D341Med (cell line): ENCODE data around the gene NDUFS2.
A peak's percentile ranks its signal among the peaks of the same experiment; 100 is the strongest.
"Not testable (repeated sequence)": the region's sequence is repeated elsewhere in the genome, so short reads cannot be mapped to it uniquely, and the experiment has no call there.

Experiments used
- DNase-seq: peaks from one replicate; pipeline ENCODE4 v3.0.0; 2012; ENCODE audit warnings: low spot score

NDUFS2 gene

DNA sequence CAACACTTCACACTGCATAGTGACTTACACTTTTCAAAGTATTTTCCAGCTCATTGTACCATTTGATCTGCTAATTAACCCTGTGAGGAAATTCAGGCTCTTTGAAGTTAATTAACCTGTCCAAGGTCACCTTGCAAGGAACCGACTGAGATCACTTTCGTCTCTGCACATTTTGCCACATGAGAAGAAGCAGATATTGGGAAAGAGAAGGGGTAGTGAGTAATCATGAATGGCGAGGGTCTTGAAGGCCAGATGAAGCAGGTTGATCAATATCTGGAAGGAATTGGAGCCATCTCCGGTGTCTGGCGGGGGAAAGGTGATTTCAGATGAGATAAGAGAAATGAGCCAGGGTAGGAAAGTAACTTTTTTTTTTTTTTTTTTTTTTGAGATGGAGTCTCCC is 17.8 kb downstream of the NDUFS2 start:
- DNase-seq = no peak

DNA sequence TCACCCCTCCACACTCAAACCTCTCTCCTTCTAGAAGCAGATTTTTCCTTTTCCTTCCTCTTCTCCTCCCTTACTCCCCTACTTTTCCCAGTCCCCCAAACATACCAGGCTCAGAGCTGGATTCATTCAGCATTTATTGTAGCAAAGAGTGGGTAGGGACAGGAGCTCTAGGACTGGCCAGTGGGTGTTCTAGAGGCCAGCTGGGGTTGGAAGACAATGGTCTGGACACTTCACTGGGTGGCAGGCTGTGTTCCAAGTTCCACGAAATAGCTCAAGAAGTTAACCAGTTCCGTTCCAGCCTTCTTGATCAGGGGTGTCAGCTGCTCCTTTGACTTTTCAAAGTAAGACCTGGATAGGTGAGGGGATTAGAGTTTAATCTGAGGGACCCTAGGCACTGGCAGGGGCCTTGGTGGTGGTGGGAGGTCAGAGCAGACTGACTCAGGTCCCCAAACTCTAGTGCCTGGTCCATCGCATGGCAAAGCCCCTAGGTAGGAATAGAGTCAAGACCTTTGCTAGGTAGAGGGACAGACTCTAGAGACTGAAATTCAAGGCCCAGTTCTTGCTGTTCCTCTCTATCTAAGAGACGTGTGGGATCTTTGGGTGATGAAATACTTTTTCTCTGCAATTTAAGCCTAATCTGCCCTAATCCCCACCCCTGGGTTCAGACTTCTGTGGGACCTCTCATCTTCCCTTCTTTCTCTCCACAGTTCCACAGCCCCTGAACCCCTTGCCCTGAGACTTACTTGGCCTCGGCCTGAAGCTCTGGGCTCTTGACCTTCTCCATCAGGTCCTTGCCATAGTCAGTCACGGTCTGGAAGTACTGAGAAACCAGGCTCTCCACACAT is 20.2 kb downstream of the NDUFS2 start:
- DNase-seq = no peak

DNA sequence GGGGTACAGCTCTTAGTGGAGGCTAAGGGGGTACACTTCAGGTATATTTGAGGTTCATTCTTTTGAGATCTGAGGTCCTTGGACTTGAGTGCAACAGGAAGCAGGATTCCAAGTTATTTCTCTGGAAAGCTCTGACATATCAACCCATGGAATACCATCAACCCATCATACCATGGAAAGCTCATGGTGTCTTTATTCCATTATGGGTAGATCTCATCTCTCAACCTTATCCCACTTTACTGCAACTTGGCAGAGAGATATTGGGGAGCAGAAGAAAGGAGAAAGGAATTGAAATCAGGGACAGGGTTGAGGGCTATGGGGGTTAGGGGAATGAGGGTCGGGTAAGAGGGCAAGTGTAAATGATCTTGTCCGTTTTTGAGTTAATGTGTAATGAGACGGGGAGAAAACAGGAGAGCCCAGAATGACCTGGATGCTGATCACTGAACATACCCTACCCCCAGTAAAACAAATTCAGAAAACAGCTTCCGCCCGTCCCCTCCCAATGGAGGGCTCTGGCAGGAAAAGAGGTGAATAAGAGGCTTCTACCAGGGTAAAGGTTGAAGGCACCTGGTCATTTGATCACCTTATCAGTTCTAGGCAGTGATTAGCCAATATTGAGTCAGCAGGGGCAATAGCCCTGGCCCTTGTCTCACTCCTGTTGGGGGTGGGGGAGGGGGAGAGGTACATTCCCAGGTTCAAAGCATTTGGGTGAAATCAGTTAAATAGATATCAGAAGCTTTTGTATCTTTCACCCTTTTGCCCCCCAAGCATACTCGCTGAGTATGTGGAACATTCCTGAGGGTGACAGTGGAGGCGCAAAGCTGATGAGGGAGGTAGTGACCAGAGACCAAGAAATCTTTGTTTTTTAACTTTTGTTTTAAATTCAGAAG is 21.9 kb downstream of the NDUFS2 start:
- no peak for DNase-seq

DNA sequence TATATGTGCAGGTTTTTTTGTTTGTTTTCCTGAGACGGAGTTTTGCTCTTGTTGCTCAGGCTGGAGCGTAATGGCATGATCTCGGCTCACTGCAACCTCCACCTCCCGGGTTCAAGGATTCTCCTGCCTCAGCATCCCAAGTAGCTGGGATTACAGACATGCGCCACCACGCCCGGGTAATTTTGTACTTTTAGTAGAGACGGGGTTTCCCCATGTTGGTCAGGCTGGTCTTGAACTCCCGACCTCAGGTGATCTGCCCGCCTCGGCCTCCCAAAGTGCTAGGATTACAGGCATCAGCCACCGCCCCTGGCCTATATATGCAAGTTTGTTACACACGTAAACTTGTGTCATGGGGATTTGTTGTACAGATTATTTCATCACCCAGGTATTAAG is 22.5 kb downstream of the NDUFS2 start:
- DNase-seq = not testable (repeated sequence)

DNA sequence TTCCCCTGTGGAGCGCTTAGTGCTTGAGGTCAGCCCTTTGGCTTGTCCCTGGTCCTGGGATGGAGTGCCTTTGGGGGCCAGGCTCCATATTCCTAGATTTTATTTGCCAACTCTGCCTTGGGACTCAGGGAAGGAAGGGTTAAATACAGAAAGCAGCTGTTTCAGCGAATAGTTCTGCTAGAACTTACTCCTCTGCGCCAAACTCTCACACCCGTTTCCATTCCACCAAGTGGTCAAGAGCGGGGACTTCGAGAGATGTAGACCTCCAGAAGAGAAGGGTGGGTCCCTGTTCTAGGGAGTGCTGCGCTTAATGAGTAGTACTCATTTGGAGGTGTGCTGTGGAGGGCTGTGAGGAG is 23.0 kb downstream of the NDUFS2 start:
- DNase-seq = no peak

DNA sequence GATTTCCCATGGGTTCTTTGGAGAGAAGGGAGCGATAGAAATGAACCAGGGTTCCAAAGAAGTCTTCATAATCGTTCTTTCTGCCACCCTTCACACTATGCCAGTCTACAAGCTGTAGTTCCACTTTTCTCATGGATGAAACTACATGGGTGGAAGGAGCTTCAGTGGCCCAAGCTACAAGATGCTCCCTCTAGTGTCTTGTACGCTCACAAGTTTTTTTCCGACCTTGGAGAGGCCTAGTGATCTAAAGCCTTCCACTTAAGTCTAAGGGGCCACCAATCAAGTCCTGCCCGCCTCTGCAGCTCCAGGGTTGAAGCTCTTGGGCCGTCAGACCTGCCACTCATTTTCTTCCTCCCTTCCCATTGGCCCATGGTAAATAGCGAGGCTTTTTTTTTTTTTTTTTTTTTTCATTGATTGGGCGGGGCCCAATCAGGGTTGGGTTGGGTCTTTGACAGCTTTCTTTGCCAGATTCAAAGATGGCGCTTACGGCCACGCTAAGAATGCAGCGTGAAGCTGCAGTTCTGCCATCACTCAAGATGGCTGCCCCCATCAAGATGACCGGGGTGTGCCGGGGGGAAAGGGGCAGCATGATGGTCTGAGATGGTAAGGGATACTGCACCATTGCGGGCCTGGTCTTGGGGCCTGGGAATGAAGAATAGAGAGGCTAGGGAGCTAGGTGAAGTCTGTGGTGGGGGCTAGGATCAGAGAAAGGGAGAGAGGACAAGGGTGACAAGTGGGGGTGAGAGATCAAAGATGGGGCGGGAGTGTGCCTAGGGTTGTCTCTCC is 23.6 kb downstream of the NDUFS2 start, which contains the start of gene TOMM40L:
Gene TOMM40L (plus strand): TSS at position 527 of the 786 bp plus-strand sequence. CDS start 430 bp downstream, outside the sequence.
- DNase-seq = peak; percentile 95

DNA sequence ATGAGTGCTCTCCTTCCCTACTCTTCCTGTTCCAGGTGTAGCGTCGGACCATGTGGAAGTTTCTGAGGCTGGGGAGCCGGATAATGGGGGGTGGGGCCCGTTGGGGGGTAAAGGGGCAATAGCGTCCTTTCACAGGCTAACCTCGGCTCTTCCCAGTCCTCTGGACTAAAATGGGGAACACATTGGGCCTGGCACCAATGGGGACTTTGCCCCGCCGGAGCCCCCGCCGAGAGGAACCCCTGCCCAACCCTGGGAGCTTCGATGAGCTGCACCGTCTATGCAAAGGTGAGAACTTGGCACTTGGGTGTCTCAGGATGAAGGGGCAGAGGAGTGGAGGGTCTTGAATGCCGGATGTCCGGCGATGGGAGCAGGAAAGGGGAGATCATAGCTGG is 24.1 kb downstream of the NDUFS2 start:
- no peak for DNase-seq

DNA sequence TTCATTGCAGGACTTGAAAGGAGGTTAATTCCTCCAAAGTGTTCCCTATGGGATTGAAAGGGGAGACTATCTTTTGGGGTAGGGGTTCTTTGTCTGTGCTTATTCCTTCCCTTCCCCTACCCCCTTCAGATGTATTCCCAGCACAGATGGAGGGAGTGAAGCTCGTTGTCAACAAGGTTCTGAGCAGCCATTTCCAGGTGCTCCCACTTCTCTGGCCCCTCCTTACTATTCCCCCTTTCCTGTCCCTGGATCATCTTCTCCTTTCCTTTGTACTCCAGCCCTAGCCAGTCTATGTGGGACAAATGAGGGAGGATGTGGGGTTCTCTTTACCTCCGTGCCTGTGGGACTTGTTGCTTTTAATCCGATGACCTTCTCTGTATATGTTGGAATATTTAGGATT is 24.6 kb downstream of the NDUFS2 start:
- DNase-seq = no peak

DNA sequence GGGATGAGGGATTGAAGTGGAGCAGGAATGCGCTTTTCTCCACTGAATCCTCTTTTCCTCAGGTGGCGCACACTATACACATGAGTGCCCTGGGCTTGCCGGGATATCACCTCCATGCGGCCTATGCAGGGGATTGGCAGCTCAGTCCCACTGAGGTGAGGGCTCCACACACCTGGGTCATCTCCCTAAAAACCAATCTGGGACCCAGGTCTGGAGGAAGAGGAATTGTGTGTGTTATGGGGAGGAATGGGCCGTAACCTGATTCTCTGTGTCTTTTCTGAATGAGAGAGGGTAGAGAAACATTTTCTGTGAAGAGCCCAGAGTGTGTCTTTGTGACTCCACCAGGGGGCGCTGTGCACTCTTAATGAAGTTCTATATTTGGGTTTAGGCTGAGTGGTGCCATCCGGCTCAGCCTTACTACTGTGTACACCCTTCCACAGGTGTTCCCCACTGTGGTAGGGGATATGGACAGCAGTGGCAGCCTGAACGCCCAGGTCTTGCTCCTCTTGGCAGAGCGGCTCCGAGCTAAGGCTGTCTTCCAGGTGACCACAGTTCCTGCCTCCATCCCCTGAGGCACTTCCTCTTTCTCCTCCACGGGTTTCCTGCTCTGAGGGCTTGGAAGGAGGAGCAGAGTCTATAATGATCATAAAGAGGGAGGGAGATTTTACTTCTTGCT is 25.2 kb downstream of the NDUFS2 start:
- peak; percentile 81 for DNase-seq

DNA sequence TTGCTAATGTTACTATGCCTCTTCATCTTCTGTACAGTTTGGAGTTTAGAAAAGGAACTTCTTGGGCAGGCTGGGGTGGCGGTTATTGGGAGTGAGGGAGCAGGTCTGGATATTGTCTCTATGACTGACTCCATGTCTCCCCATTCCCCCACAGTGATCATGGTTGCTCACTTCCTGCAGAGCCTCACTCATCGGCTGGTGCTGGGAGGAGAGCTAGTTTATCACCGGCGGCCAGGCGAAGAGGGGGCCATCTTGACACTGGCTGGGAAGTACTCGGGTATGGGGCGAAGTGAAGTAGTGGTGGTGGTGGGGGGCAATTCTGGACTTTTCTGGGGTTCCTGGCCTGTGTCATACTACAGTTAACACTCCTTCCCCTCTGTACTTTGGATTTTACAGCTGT is 25.9 kb downstream of the NDUFS2 start:
- DNase-seq = no peak

DNA sequence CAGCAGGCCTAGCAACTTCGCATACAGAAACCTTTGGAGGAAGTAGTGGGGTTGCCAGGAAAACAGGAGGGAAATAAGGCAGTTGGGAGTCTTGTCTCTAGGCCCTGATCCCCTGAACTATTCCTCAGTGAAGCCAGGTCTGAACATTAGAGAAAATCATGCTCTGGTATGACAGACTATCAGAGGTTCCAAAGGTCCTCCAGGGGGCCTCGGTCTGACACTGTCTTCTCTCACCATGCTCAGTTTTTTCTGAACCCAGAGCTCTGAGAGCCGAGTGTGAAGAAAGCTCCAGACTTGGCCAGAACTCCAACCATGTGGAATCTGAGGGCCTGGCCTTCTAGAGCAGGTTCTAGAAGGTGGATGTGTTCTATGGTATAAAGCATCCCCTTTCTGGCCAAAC is 27.7 kb downstream of the NDUFS2 start:
- peak; percentile 70 for DNase-seq

DNA sequence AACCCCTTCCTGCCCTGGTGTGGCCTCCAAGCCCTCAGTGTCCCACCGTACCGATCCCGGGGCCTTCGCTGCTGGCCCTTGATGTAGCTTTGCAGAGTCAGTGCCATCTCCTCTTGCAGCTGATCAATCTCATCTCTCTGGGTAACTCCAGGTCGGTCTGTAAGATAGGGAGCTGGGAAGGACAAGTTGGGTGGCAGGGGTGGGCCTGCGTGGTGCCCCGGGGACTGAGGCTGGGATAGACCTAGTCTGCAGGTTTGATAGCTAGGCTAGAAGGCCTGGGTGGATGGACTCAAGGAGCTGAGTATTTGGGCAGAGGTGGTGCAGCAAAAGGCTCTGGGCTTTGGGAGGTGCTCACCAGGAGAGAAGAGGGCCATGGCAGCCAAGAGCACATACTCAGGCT is 28.6 kb downstream of the NDUFS2 start:
- DNase-seq = no peak

DNA sequence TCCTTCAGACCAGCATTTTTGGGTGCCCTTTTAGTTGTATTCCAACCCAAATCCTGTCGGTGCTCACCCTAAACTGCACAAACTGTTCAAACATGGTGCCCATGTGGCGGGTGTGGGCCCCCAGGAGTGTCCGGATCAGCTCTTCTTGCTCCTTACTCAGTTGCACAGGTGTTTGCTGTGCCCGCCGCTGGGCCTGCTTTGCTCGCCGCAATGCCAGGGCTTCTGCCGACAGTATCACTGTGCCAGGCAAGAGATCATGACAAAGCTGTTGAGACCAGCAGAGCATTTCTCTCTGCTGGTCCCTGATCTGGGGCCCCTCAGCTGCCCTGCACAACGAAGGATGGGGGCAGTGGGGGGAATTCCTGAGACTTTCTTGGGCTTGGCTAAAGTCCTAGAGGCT is 30.9 kb downstream of the NDUFS2 start:
- no peak for DNase-seq

DNA sequence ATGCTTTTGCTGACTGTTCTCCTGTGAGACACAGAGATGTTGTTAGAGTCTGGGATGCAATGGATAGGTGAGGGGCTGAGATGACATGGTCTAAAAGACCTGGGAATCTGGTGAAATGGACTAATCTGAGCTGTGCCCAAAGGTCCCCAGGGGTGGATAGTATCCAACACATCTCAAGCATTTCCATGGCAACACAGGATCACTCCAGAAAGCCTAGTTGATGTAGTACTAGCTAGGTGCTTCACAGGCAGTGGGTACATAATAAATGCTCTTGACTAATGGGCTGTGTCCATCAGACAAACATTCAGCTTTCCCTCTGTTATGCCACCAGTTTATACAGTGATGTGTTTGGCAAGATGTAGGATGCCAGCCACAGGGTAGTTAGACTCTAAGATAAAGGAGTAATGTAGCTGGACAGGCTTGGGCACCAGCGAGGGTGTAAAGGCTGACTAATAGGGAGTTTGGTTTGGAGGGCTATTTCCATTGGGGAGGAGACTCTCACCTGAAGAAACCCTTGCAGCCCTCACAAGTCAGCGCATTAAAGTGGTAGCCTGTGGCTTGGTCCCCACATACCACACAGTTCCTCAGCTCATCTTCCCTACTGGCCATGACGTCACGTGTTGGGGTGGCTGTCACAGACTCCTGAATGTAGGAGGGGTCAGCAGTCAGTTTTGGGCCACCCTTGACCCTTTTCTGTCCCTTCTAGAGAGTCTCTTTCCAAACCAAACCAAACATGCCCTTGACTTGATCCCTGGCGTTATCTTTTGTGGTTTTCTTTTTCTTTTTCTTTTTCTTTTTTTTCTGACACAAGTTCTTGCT is 34.0 kb downstream of the NDUFS2 start:
- no peak for DNase-seq

DNA sequence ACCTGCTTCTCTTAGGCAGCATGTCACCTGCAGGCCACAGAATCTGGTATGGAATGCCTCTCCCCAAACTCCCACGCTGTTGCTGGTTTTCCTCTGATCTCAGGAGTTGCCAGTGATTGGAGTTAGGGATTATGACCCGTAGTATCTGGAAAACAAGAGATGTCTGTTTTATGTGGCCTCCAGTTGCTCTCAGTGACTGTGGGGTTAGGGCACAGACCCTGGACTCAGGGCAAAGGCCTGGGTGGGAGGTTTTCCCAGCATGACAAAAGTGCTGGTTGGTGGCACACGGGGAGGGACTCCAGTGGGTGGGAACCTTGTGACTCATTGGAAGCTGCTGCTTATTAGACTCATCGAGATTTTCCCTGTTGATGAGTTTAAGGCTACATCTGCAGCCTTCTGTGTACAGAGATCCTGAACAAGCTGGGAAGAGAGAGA is 35.9 kb downstream of the NDUFS2 start, which contains the start of gene NR1I3:
Gene NR1I3 (minus strand): TSS at position 165 of the 435 bp plus-strand sequence. CDS start 1,638 bp downstream, outside the sequence.
- no peak for DNase-seq

DNA sequence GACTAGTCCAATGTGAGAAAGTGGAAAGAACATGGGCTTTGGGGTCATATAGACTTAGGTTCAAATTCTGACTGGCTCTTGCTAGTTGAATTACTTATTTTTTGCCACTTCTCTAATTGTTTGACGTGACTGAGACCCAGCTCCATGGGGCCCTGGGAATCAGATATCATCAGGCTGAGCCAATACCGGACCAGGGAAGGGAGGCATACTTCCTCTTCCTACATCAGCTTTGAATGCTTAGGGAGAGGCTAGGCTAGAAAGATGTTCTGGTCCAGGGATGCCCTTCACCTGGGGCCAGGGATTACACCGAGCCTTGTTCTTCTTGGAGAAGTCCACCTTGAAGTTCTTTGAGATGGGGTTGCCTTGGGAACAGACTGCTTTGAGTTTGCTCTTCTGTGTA is 39.5 kb downstream of the NDUFS2 start:
- DNase-seq = no peak

DNA sequence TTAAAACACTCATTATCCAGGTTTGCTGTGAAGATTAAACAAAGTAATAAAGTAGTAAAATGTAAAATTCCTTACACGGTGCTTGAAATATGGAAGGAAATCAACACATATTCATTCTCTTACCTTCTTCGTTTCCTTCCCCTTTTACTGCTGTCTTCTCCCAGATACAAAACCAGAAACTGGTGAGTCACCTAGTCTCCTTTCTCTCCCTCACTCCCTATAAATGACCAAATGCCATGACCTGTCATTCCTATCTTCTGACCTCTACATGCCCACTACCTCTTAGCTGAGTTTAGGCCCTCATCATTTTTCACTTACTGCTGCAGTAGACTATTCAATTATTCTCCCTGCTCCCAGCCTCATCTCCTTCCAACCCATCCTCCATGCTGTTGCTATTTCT is 40.1 kb downstream of the NDUFS2 start:
- DNase-seq = no peak

DNA sequence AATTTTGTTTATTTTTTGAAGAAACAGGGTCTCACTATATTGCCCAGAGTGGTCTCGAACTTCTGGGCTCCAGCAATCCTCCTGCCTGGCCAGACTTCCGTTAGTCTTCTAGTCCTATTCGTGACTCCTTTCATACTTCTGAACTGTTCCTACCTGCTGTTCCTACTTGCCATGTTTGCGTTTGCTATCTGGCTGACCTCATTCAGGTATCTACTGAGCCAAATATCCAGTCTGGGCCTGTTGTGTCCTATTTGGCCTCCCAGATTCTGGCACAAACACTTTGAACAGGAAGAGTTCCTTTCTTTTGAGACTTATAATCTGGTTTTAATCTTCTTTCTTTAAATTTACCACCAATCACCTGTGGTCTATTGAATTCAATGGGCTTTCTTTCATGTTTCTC is 42.7 kb downstream of the NDUFS2 start:
- no peak for DNase-seq

DNA sequence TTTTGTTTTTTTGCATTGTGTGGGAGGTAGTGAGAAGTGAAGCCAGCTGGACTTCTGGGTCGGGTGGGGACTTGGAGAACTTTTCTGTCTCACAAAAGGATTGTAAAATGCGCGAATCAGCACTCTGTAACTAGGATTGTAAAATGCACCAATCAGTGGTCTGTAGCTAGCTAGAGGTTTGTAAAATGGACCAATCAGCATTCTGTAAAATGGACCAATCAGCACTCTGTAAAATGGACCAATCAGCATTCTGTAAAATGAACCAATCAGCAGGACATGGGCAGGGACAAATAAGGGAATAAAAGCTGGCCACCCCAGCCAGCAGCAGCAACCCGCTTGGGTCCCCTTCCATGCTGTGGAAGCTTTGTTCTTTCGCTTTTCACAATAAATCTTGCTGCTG is 47.9 kb downstream of the NDUFS2 start:
- not testable (repeated sequence) for DNase-seq

DNA sequence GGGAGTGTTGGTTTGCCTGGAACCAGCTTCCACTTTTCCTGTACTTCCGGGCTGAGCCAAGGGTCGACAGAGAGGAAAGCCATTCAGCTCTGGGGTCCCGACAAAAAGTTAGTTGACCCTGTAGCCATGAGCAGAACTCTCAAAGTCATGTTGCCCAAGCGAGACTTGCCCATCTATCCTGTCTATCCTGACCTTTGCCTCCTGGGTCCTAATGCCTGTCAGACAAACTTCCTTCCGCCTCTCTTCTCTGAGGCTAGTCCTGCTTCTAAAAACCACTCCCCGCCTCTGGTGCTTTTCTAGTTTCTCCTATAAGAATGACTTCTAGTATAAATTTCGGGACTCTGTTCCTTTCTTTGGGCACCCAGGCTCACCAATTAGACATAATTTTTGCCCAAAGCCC is 48.7 kb downstream of the NDUFS2 start:
- DNase-seq = no peak

DNA sequence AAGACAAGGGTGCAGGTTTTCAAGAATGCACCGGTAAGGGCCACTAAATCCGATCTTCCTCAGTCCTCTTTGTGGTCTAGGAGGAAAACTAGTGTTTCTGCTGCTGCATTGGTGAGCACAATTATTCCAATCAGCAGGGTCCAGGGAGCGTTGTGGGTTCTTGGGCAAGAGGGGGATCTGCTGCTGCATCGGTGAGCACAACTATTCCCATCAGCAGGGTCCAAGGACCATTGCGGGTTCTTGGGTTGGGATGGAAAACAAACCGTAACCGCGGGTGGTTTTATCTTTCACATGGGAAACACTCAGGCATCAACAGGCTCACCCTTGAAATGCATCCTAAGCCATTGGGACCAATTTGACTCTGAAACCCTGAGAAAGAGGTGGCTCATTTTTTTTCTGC is 49.4 kb downstream of the NDUFS2 start:
- DNase-seq = no peak
